OCI-LY7 (cell line): Measurements from ENCODE around the gene MEGF6. TPM values are rescaled to one million over a fixed set of nuclear protein-coding genes. Genes with fewer than 3 reads are reported as not detected.
"Not testable (repeated sequence)": the region's sequence is repeated elsewhere in the genome, so short reads cannot be mapped to it uniquely, and the experiment has no call there.

ENCODE experiments used
- BruUV-seq: library from RNA; stranded (reverse); fragments of 400-500 nt; replicated peaks from 2 replicates; lab custom pipeline; 2021; lab: Mats Ljungman, UMichigan
- CTCF ChIA-PET: fragments of 300-600 bp; sonication (Branson Sonifier 250); formaldehyde crosslinking; loops from one replicate; lab custom pipeline; 2022; ENCODE audit warnings: antibody characterized with exemption; ENCODE audit not compliant: unreplicated experiment; lab: Charles Lee
- POLR2A ChIA-PET: fragments of 300-600 bp; sonication (Branson Sonifier 250); formaldehyde crosslinking; loops from one replicate; lab custom pipeline; 2022; ENCODE audit warnings: antibody characterized with exemption; lab: Charles Lee
- DNase-seq: peaks from one replicate; pipeline ENCODE4 v3.0.0-alpha.2; 2015; ENCODE audit warnings: low spot score
- H2AFZ ChIP-seq: fragments of 200-600 bp; sonication (generic), shearing (Covaris generic); 2 replicates; pipeline ENCODE4 v1.6.1; 2014; ENCODE audit warnings: mild to moderate bottlenecking, antibody characterized with exemption, low read length, moderate library complexity
- H3K27ac ChIP-seq: fragments of 200-600 bp; sonication (generic); 2 replicates; pipeline ENCODE4 v1.5.1; 2014; ENCODE audit warnings: mixed run types, low read depth, mild to moderate bottlenecking, moderate library complexity, low read length, inconsistent platforms; ENCODE audit not compliant: poor library complexity, severe bottlenecking
- H3K36me3 ChIP-seq: fragments of 200-600 bp; sonication (generic); 2 replicates; pipeline ENCODE4 v1.6.1; 2014; ENCODE audit warnings: mild to moderate bottlenecking, antibody characterized with exemption, low read length, moderate library complexity, mixed read lengths; ENCODE audit not compliant: insufficient read depth
- H3K4me1 ChIP-seq: fragments of 200-600 bp; sonication (generic); 2 replicates; pipeline ENCODE4 v1.5.1; 2014; ENCODE audit warnings: mild to moderate bottlenecking, low read length; ENCODE audit not compliant: insufficient read depth, poor library complexity, severe bottlenecking
- H3K4me2 ChIP-seq: fragments of 200-600 bp; sonication (generic); 2 replicates; pipeline ENCODE4 v1.6.1; 2014; ENCODE audit warnings: mild to moderate bottlenecking, low read length
- H3K4me3 ChIP-seq: fragments of 200-600 bp; sonication (generic); 2 replicates; pipeline ENCODE4 v1.5.1; 2014; ENCODE audit warnings: mild to moderate bottlenecking, low read depth, low read length; ENCODE audit not compliant: poor library complexity, severe bottlenecking
- H3K79me2 ChIP-seq: fragments of 200-600 bp; sonication (generic); 2 replicates; pipeline ENCODE4 v1.6.1; 2016; ENCODE audit warnings: low read depth, mild to moderate bottlenecking, low read length, moderate library complexity, mixed read lengths; ENCODE audit not compliant: insufficient read depth
- H3K9me2 ChIP-seq: fragments of 200-600 bp; sonication (generic); 2 replicates; pipeline ENCODE4 v1.6.1; 2016; ENCODE audit warnings: mild to moderate bottlenecking, low read length, mixed read lengths; ENCODE audit not compliant: insufficient read depth
- H3K9me3 ChIP-seq: fragments of 200-600 bp; sonication (generic); 2 replicates; pipeline ENCODE4 v1.6.1; 2014; ENCODE audit warnings: mild to moderate bottlenecking, mixed run types, low read length, mixed read lengths
- H4K20me1 ChIP-seq: fragments of 200-600 bp; sonication (generic); 2 replicates; pipeline ENCODE4 v1.6.1; 2014; ENCODE audit warnings: mild to moderate bottlenecking, antibody characterized with exemption, low read length, moderate library complexity, mixed read lengths; ENCODE audit not compliant: insufficient read depth
- EZH2phosphoT487 ChIP-seq: fragments of 200-600 bp; sonication (generic); IDR thresholded peaks from 2 replicates; pipeline ENCODE4 v1.6.1; 2018; ENCODE audit warnings: low read depth, borderline replicate concordance, mild to moderate bottlenecking, mixed run types, antibody characterized with exemption, low read length, moderate library complexity, mixed read lengths
- intact Hi-C: fragments of 100-400 bp; cut with micrococcal nuclease; formaldehyde crosslinking; loops from one replicate; pipeline ENCODE4 v1.10.0; 2022; ENCODE audit not compliant: unreplicated experiment
- total RNA-seq, 2 experiments: library from RNA; depleted of rRNA in 1 of 2; stranded (reverse); fragments of >200 nt in 1 of 2; shearing (Covaris generic) in 1 of 2; gene quantifications; 2 replicates each; pipeline ENCODE4 v1.2.3, GENCODE V29; 2014 to 2022
- TF ChIP-seq, protein P1 (sequence below): fragments of 200-600 bp; sonication (generic); conservative IDR thresholded peaks from 2 replicates; pipeline ENCODE4 v1.5.1; 2014; ENCODE audit warnings: mild to moderate bottlenecking, antibody characterized with exemption, low read length, moderate library complexity, mixed read lengths

The MEGF6 gene
- total RNA-seq, 2 experiments from 2014 or later, result 0.15 to 0.32 TPM

GRCh38 chr1:3586986-3587759 is 24.1 kb downstream of the MEGF6 start:
- Histone ChIP-seq H3K9me2 (no peaks in the 10 kb centered on the region), H3K27ac (no peak overlapping the region), H3K4me3 (no peak overlapping the region), H3K4me1 (no peaks in the 10 kb centered on the region), H4K20me1 (no peaks in the 10 kb centered on the region), H3K36me3 (no peaks in the 10 kb centered on the region), H3K9me3 (0 out of 2 replicates have a peak, but pooled peaks cover 2% of the 10 kb centered on the region), H3K4me2 (no peak overlapping the region), H3K79me2 (no peaks in the 10 kb centered on the region), H2AFZ (no peak overlapping the region)
- CTCF ChIA-PET, result no interaction called here
- POLR2A ChIA-PET, result no interaction called here
- TF ChIP-seq, protein P1, sequence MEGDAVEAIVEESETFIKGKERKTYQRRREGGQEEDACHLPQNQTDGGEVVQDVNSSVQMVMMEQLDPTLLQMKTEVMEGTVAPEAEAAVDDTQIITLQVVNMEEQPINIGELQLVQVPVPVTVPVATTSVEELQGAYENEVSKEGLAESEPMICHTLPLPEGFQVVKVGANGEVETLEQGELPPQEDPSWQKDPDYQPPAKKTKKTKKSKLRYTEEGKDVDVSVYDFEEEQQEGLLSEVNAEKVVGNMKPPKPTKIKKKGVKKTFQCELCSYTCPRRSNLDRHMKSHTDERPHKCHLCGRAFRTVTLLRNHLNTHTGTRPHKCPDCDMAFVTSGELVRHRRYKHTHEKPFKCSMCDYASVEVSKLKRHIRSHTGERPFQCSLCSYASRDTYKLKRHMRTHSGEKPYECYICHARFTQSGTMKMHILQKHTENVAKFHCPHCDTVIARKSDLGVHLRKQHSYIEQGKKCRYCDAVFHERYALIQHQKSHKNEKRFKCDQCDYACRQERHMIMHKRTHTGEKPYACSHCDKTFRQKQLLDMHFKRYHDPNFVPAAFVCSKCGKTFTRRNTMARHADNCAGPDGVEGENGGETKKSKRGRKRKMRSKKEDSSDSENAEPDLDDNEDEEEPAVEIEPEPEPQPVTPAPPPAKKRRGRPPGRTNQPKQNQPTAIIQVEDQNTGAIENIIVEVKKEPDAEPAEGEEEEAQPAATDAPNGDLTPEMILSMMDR, result no peak
- no peak for TF ChIP-seq EZH2phosphoT487
- BruUV-seq, result no TSS peak
- intact Hi-C loops, result no loop called here
- no peak for DNase-seq

DNA sequence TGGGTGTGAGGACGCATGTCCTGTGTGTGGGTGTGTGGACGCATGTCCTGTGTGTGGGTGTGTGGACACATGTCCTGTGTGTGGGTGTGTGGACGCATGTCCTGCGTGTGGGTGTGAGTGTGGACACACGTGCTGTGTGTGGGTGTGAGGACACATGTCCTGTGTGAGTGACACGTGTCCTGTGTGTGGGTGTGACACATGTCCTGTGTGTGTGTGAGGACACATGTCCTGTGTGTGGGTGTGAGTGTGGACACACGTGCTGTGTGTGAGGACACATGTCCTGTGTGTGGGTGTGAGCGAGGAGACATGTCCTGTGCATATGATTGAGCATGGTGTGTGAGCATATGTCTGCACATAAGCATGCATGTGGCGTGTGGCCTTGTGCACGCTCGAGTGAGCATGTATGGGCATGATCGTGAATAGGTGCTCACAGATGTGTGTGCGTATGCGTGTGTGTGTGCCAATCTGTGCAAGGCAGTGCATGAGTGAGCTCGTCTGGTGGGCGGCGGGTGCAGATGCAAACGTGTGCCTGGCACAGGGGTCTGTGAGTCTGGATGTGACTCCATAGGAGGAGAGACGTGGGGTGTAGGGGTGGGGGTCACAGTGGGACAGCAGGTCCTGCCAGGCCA is 25.3 kb downstream of the MEGF6 start:
- no peak for DNase-seq
- ChIA-PET POLR2A (no interaction called here), CTCF (no interaction called here)
- H3K27ac ChIP-seq, result no peak overlapping the region
- H3K4me1 ChIP-seq, result no peaks in the 10 kb centered on the region
- no peaks in the 10 kb centered on the region for H3K79me2 ChIP-seq
- no peak overlapping the region for H2AFZ ChIP-seq
- H3K36me3 ChIP-seq, result no peaks in the 10 kb centered on the region
- no peaks in the 10 kb centered on the region for H3K9me2 ChIP-seq
- H3K4me3 ChIP-seq, result no peak overlapping the region
- no peaks in the 10 kb centered on the region for H4K20me1 ChIP-seq
- intact Hi-C loops, result no loop called here
- TF ChIP-seq, protein P1, result no peak
- TF ChIP-seq EZH2phosphoT487, result no peak
- H3K4me2 ChIP-seq, result no peak overlapping the region
- H3K9me3 ChIP-seq, result 0 out of 2 replicates have a peak, but pooled peaks cover 2% of the 10 kb centered on the region
- no TSS peak for BruUV-seq

- H3K9me3 ChIP-seq, H3K79me2 ChIP-seq, intact Hi-C loops, H3K27ac ChIP-seq, H3K4me3 ChIP-seq, H3K4me1 ChIP-seq, POLR2A ChIA-PET, CTCF ChIA-PET, BruUV-seq, H2AFZ ChIP-seq, H3K9me2 ChIP-seq, H3K4me2 ChIP-seq, H3K36me3 ChIP-seq, H4K20me1 ChIP-seq, DNase-seq: not testable (repeated sequence)
These were observed 25.9 kb downstream of the MEGF6 start for GRCh38 chr1:3585353-3585868.
